ENCODE data around the gene CR2.
A peak's percentile ranks its signal among the peaks of the same experiment; 100 is the strongest.
"Not testable (repeated sequence)": the region's sequence is repeated elsewhere in the genome, so short reads cannot be mapped to it uniquely, and the experiment has no call there.

CR2 gene

DNA sequence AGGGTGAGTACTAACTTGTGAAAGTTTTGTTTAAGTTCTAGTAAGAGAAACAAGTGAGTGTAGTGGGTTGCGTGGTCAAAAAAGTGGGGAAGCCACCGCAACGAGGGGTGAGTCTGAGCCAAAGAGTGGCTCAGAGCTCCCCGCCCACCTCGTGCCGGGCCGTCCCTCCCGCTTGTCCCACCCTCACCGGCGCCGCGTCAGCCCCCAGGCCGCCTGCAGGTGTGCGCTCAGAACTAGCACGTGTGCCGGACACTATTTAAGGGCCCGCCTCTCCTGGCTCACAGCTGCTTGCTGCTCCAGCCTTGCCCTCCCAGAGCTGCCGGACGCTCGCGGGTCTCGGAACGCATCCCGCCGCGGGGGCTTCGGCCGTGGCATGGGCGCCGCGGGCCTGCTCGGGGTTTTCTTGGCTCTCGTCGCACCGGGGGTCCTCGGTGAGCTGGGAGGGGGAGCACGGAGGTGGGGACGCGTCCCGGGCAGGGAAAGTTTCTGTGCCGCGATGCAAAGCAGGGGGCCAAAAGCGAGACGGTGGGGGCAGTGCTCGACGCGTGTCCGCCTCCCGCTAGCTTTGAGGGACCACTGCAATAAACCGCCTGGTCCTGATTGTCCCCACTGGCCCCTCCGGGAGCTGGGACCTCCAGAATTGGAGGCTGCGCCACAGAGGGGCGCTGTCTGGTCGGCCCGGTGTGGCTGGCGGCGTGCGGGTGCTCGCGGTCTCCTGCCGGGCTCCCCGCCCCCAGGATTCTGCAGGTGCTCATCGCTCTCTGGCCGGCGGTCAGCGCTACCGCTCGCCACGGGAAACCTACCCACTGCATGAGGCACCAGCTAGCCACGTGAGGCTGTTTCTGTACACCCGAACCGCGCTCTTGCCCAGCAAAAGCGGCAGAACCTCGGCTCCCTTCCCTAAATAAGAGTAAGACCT, at the start of gene CR2:
Gene CR2, plus strand, starts transcription at position 283 of the 919 bp plus-strand sequence. Its CDS starts 91 bp downstream, at position 374.
- DNase-seq (ENCODE audit: low read depth), result peak; percentile 31

DNA sequence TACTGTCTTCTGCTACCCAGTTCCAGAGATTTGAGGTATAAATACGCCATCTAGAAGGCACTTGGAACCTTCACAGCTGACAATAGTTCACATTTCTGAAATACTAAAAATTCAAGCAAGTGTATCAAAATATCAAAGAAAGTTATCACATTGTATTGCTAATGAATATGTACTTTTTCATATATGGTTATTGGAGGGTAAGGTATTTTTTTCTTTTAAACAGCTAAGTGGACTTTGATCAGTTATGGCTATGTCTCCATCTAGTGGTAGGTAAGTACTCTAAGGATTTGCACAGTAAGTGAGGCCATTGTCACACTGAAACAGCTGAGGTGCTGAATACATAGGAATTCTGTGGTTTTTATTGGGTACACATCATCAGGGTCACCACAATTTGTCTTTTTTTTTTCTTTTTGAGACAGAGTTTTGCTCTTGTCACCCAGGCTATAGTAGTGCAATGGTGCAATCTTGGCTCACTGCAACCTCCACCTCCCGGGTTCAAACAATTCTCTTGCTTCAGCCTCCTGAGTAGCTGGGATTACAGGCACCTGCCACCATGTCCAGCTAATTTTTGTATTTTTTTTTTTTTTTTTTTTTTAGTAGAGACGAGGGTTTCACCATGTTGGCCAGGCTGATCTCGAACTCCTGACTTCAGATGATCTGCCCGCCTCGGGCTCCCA, 49.1 kb upstream of the CR2 start:
- DNase-seq (ENCODE audit: low read depth), result no peak

- DNase-seq (ENCODE audit: low read depth), result no peak
Observed at GRCh38 chr1:207405814-207406213, 48.3 kb upstream of the CR2 start.

- no peak for DNase-seq (ENCODE audit: low read depth)
Observed at GRCh38 chr1:207407655-207408260, 46.4 kb upstream of the CR2 start.

- DNase-seq (ENCODE audit: low read depth), result no peak
Observed at GRCh38 chr1:207412845-207413244, 41.3 kb upstream of the CR2 start.

- no peak for DNase-seq (ENCODE audit: low read depth)
Observed at GRCh38 chr1:207414606-207415108, 39.5 kb upstream of the CR2 start.

GRCh38 chr1:207417076-207417475, 37.1 kb upstream of the CR2 start:
- no peak for DNase-seq (ENCODE audit: low read depth)

GRCh38 chr1:207418351-207418750, 35.8 kb upstream of the CR2 start:
- no peak for DNase-seq (ENCODE audit: low read depth)

DNA sequence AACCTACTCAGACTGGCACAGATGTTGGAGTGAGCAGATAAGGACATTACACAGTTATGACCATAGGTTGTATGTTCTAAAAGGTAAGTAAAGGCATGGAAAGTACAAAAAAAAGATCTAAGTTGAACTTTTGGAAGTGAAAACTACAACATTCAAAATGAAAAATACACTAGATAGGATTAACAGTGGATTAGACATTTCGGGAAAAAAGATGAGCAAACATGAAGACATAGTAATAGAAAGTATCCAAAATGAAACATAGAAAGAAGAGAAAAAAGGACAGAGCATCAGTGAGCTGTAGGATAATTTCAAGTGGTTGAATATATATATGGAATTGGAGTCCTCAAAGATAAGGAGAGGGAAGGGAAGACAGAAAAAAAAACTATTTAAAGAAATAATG, 34.0 kb upstream of the CR2 start:
- no peak for DNase-seq (ENCODE audit: low read depth)

GRCh38 chr1:207421078-207421477, 33.0 kb upstream of the CR2 start:
- DNase-seq (ENCODE audit: low read depth), result no peak

DNA sequence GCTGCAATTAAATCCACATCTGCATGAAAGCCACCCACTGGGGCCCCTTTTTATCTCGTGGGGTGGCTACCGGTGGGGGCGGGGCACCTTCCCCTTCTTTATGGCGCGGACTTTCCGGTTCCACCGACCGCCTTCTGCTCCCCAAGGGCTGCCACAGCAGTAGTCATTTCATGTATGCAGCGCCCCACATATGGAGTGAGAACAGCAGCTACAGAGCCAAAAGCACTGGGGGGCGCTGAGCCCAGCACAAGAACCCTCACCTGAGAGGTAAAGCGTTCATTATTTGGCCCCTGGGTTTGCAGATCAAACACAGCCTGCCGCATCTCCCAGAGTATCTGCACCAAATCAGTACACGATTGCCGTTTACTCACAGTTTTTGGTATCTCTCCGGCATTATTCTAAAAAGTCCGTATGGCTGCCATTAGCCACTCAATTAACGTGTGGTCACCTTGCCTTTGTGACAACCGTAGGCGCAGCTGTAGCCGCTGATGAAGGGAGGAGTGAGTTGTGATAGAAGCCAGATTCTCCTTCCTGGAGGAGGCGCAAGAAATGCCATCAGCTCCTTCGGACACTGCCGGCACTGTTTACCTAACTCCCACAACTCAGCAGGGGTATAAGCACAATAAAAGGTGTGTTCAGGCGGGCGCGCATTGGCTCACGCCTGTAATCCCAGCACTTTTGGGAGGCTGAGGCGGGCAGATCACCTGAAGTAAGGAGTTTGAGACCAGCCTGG, 30.4 kb upstream of the CR2 start:
- DNase-seq (ENCODE audit: low read depth), result no peak

GRCh38 chr1:207424570-207425131, 29.5 kb upstream of the CR2 start:
- no peak for DNase-seq (ENCODE audit: low read depth)

DNA sequence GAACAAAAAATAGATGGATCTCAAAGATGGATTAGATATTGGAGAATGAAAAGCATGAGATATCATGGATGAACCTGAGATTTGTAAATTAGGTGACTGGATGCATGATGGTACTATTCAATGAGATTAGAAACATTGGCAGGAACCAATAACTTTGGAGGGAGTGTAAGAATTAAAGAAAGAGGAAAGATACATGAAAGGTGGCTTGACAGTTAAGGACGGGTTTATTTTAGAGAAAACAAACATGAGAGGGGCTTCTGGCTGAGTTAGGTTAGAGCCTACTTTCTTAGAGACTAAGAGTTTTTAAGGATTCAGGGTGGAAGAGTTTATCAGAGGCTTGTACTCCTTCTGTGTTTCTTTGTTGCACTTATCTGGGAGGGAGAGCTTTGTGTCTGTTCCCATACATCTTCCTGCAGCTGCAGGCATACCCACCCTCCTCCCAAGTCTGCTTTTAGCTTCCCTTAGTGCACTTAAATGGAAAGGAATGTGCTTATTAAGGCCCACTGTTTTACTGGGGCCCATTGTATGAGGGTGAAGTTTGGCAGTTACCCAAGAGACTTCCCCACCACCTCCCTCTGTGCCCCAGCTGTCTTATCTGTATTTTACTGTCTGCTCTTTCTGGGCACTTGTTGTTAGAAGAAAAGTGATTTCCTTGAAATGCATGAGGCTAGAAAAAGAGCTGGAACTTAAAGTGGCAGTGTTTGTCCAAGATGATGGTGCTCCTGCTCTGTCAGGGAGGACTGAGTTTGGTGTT, 26.1 kb upstream of the CR2 start:
- DNase-seq (ENCODE audit: low read depth), result no peak

DNA sequence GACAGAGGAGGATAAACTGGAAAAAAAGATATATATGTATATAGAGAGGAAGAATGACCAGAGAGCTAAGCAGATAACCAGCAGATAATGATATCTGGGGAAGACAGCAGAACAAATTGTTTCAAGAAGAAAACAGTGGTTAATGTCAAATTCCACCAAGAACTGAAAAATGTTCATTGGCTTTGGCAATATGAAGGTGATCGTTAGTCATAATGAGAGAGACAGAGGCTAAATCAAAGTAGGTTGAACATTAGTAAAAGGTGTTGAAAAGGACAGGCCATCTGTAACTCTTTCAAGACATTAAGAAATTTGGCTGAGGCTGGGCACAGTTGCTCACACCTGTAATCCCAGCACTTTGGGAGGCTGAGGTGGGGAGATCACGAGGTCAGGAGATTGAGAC, 25.3 kb upstream of the CR2 start:
- no peak for DNase-seq (ENCODE audit: low read depth)

DNA sequence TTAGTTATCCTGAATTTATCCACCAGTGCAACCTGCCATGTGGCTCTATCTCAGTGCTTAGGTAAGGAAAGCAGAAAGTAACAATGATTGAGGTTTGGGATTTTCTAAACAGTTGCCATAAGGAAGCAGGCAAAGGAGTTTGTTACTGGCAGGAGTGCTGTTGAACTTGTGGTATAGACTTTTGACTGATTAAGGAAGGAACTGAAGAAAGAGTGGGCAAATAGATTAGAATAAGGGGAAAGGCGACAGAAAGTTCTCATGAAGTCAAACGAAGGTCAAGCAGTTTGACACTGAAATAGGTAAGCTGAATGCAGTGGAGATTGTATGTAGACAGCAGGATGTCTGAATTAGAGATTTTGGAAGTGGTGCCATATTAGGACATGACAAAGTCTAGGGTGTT, 24.2 kb upstream of the CR2 start:
- DNase-seq (ENCODE audit: low read depth), result no peak

DNA sequence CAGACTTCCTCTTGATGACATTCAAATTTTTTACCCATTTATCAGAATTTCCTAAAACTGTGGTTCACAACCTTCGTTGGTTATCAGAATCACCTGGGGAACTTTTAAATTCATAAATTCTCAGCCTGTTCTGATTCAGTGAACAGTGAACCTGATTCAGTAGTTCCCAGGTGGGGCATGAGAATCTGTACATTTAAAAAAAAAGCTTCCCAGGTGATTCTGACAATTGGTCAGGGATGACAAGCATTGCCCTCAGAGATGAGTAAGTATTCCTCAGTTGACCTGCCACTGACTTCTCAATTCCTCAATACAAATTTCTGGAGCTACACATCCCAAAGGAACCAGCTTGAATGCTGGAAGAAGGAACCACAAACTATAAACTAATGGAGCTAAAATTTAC, 23.5 kb upstream of the CR2 start:
- DNase-seq (ENCODE audit: low read depth), result no peak

DNA sequence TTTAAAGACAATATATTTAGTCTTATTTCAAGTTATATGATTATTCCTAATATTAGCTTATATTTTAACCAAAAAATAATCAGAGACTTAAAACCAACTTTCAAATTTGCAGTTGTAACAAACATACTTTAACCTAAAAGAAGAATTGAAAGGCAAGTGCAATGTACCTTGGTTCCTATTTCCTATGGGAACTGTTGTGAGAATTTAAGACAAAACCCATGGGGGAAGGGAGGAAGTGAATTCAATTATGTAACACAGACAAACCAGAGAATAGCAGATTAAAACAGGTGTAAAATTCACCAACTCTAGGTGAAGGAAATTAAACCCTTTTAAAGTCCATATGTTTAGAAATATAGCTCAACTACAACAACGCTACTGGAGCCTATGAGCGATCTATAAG, 22.6 kb upstream of the CR2 start:
- no peak for DNase-seq (ENCODE audit: low read depth)

DNA sequence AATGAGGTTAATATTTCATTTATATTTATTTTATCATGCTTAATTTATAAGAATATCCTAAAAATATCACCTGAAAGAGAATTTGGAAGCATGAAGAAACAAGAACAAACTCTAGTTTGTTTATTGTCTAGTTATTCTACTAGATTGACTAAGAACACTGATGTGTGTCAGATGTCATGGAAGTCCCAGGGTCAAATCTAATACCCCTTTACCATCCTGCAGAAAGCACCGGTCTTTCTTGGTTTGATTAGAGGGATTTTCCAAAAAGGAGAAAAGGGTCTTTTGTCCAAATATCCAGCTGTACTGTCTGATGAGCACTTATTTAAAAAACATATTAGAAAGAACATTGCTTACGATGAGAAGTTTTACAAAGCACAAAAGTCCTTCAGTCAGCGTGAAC, 20.7 kb upstream of the CR2 start:
- no peak for DNase-seq (ENCODE audit: low read depth)

GRCh38 chr1:207436746-207437145, 17.4 kb upstream of the CR2 start:
- DNase-seq (ENCODE audit: low read depth), result not testable (repeated sequence)

GRCh38 chr1:207440626-207441025, 13.5 kb upstream of the CR2 start:
- DNase-seq (ENCODE audit: low read depth), result no peak

All from stimulated activated CD8-positive, alpha-beta memory T cell treated with anti-CD3 and anti-CD28 coated beads, Interleukin-12 subunit alpha, Interleukin-12 subunit beta, amount 100 ng/mL, for 4 hours (primary cell).